GM21825 (cell line): ENCODE data around the gene STOML1.
A peak's percentile ranks its signal among the peaks of the same experiment; 100 is the strongest.

ENCODE experiments used
- ATAC-seq: cut with Tn5 transposase; IDR thresholded peaks from one replicate; pipeline ENCODE4 v1.9.1; 2021; ENCODE audit warnings: mild to moderate bottlenecking, moderate library complexity; ENCODE audit not compliant: unreplicated experiment

Gene STOML1

DNA sequence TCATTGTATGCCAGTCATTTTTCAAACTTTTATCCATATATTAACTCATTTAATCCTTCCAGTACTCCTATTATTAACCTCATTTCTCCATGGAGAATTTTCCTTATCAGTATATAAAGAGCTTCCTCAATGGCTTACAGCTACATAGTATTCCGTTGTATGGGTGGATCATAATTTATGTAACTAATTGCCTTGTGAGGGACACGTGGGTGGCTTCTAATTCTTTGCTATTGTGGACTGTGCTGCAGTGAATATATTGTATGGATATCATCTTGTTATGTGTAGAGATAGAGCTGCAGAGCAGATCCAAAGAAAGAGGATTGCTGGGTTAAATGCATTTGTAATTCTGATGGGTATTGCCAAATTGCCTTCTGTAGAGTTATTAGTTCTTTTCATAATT lies 27.6 kb upstream of the STOML1 start:
- no peak for ATAC-seq

DNA sequence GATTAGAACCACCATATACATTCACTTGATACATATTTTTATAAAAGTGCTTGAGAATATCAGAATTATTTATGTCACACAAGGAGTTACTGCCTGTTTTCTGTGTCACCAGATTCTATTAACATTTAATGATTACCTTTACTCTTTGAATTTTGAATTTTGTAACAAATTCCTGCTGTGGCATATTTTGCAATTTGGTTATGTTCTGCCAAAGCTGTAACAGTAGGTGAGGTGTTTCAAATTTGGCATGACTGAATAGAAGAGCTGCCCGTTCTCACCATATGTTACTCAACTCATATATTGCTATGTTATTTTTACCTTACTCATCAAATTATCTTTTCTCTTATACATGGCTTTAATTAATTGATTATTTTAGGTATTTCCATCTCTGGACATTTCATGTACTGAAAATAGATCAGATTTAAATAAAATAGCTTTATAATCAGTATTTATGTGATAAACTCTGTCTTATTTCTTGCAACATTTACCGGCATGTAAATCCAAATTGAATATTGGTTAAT lies 21.3 kb upstream of the STOML1 start:
- no peak for ATAC-seq

DNA sequence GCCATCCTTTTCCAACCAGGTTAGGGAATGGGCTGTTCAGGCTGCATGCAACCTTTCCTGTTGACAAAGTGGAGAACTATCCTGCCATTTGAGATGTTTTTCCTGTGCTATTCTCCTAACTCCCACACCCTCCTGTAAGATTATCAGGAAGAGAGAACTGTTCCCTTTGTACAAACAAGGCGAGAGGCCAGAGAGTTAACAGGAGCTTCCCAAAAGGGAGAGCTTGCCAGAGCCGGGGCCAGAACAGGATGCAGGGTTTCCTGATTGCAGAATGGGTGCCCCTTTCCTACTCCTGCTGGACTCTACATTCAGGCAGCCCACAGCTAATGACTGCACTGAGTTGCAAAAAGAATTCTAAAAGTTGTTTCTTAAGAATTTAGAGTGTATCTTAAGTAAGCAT lies 19.5 kb upstream of the STOML1 start:
- ATAC-seq = no peak

DNA sequence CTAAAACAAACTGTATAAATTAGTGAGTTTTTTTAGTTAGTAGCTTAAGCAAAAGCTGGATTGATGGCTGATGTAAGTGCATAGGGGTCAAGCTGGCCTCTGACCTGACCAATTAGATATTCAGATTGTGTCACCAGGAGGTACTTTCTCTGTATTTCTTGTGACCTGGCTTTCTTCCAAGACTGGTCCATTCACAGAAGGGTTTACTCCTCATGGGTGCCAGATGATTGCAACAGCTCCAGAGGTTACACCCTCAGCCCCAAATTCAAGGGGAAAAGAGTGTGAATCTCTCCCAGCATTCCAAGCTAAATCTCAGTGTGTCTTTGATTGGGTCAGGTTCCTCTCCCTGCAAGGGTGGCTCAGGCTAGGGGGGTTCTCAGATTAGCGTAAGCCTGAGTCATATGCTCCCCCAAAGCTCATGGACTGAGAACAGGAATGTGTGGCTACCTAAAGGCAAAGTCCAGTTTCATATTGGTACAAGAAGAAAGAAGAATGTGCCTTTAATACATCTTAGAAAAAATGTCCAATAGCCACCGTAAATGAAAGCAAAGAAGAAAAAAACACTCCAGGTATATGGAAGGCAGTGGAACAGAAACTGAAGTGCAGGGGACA lies 18.9 kb upstream of the STOML1 start:
- ATAC-seq = no peak

DNA sequence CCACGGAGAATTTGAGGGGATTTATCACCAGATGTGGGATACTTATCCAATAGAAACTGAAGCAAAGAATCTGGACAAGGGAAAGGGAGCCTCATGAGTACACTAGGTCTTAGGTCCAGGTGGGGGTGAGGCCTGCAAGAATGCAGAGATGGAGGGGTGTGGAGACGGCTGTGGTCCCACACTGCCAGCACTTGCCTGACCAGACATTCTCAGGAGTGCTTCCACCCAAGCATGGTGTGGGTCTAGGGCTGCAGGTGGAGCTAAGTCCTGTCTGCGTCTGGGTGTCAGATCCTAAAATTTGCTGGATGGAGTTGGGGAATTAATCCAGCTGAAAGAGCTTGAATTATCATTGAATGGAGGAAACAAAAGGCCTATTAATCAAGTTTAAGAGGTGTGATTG lies 16.8 kb upstream of the STOML1 start:
- ATAC-seq = no peak

DNA sequence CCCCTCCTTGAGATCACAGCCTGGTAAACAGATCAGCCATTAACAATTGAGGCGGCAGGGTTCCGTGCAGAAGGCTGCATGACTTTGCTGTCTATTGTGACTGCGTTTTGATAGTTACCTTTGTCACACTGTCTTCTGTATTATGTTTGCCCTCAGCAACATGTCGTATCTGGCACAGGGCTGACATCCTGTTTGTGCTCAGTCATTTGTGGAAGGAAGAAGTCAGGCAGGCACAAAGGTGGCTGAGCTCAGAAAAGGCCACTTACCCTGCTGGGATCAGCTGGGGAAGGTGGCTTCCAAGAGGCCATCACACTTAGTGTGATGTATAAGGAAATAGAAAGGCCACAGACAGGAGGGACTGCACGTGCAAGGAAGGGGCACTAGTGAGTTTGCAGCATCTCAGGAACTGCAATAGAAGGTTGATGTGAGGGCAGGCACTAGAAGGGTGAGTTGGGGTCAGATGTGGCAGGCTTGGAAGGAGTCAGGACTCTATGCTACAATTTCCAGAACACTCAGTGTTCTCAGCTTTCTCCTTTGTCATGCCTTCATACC lies 15.8 kb upstream of the STOML1 start:
- no peak for ATAC-seq

DNA sequence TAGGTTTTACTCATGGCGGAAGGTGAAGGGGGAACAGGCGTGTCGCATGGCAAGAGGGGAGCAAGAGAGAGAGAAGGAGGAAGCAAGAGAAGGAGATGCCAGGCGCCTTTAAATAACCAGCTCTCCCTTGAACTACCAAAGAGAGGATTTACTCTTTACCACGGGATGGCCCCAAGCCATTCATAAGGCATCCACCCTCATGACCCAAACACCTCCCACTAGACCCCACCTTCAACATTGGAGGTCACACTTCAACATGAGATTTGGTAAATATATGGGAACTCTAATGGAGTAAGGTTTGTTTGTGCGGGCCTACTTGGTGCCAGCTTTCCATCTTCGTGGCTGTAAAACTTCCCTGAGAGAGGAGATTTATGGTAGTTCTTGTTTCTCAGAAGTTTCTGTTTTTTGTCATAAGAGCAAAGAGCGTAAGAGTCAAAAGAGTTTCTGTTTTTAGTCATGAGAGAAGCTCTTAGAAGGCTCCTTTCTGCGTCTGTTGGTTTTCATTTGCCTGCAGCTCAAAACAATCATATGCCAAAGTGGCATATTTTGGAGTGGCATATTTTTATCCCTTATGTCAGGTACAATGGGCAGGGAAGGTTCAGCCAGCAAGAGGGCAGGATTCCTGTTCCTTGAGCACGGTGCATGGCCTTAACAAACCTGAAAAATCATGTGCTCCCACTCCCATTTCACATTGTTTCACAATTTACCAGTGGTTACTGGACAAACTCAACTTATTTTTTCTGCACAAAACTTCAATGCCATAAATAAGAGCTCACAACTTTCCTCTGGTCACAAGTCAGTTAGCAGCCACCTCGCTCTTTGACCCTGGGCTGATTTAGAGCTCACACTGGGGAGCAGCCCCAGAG lies 14.9 kb upstream of the STOML1 start:
- no peak for ATAC-seq

DNA sequence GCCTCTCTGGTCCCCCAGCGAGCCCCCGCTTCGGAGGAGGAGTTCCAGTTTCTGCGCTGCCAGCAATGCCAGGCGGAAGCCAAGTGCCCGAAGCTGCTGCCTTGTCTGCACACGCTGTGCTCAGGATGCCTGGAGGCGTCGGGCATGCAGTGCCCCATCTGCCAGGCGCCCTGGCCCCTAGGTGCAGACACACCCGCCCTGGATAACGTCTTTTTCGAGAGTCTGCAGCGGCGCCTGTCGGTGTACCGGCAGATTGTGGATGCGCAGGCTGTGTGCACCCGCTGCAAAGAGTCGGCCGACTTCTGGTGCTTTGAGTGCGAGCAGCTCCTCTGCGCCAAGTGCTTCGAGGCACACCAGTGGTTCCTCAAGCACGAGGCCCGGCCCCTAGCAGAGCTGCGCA lies 5.9 kb upstream of the STOML1 start:
- no peak for ATAC-seq

DNA sequence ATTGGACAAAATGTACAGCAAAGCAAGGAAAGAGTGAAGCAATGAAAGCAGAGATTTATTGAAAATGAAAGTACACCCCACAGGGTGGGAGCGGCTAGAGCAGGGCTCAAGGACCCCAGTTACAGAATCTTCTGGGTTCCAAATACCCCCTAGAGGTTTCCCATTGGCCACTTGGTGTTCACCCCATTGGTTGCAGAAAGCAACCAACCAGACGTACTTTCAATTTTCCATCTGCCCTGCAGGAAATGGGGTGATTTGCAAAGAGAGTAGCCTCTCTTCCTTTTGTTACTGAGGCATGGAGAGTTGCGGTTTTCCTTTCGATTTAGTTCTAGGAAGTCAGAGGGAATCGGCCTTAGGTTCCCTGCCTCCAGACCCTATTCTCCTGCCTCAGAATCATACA lies 4.8 kb upstream of the STOML1 start:
- ATAC-seq = no peak

DNA sequence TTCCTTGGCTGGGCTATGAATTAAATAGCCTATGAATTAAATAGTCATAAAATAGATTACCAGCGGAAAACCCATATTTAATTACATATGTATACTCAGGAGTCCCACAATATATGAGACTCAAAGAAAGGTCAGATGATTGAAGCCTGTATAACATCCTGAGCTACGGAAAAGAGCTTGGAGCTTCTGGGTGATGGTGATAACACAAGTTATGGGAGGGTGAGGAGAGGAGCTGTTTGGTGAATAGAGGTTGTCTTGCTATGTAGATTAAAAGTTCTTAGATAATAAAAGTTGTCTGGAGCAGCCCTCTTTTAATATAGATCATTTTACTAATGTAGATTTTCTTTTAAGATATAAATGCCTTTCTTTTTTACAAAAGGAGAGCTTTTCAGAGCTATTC lies 4.2 kb upstream of the STOML1 start:
- ATAC-seq = no peak

DNA sequence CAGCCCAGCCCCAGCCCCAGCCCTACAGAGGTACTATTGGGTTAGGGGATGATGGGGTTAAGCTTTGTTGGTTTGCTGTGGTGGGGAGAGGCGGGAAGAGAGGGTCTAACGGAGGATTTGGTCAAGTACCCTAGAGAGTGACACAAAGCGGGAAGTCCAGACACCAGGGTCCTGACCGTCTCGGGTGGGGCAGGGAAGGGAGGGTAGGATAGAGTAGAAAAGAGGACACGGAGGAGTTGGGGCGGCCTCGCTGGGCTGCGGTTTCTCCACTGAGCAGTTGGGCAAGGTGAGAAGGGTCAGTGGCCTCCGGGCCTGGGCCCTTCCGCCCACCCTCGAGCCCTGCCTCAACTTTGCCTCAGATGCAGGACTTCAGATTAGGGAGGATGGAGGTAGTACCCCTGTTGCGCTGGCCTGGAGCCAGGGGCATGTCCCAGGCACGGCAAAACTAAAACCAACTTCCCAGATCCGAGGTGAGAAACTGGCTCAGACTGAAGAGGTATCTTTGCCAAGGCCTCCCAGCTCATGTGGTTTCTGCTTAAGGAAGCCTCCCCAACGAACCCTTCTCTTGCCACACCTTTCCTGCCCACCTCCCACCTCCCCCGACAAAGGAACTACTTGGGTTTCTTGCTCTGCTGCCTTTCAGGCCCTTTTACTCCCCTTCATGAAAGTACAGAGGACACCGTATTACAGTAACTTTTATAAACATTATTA lies 3.0 kb upstream of the STOML1 start:
- no peak for ATAC-seq

DNA sequence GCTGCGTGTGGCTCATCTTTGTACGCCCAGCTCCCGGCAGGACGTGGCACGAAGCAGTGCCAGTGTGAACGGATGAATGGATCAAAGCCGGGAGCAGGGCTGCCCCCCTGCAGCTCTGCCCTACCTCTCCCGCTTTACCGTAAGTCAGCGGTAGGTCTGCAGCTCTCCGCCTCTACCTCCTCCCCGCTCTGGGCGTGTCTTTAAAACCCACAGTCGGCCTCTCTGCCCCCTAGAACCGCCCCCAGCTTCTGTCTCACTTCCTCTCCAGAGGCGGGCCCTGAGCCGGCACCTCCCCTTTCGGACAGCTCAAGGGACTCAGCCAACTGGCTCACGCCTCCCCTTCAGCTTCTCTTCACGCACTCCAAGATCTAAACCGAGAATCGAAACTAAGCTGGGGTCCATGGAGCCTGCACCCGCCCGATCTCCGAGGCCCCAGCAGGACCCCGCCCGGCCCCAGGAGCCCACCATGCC lies 2.4 kb upstream of the STOML1 start, which contains the start of gene PML:
Gene PML, plus strand, starts transcription at position 304 of the 471 bp plus-strand sequence. Its CDS starts 97 bp downstream, at position 401.
- ATAC-seq = peak; percentile 68

DNA sequence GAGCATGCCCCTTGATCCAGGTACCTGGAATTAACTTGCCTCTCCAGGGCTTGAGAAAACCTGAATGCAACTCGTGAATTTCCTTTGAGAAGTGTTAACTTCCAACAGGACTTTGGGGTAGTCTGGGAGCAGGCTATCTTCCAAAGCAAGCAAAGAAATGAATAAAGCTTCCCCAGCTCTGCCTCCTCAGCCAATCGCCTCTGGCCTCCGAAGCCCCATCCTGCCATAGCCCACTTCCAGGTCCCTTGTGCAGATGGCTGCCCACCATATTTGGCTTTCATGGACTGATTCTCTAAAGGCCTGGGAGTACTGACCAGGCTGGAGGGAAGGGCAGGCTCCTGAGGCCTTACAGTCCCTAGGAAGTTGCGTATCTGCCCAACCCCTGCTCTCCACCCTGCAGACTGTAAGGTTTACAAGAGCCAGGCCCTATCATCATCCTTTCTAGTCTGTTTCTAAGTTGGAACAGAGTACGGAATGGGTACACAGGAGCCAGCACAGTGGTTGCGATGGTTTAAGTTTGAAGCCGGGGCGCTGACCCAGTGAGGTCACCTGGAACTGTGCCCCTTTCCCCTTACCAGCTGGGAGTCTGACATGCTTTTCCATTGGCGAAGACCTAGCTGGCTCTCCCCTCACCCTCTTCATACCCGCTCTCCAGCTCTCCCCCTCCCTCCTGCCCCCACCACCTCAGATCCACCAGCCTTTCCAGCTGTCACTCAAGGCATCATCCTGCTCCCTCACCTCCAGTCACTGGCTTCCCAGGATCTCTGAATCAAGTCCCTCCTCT lies 1.3 kb upstream of the STOML1 start:
- ATAC-seq = no peak

DNA sequence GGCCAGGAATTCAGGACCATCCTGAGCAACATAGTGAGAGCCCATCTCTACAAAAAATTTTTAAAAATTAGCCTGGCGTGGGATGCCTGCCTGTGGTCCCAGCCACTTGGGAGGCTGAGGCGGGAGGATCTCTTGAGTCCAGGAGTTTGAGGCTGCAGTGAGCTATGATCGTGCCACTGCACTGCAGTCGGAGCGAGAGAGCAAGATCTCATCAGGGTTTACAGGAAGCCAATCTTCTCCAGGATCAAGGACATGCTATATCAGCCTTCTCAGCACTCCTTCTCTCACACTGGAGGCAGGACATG lies 451 bp upstream of the STOML1 start:
- ATAC-seq = no peak

DNA sequence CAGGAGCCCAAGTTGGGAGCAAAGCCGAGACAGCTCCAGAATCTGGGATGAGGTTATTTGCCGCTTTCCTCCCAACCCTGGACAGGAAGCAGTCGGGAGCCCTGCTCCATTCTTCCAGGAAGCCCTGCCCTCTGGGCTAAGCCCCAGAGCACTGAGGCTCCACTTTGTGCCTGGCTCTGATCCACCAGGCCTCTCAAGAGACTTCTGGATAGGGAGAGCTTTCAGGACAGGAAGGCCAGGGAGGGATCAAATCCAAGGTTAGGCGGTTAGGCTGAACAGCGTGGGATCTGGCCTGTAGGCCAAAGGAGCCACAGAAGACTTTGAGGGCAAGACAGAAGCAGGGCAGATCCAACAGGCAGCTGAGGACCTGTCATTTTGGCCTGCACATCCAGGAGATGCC lies 835 bp downstream of the STOML1 start:
- no peak for ATAC-seq

DNA sequence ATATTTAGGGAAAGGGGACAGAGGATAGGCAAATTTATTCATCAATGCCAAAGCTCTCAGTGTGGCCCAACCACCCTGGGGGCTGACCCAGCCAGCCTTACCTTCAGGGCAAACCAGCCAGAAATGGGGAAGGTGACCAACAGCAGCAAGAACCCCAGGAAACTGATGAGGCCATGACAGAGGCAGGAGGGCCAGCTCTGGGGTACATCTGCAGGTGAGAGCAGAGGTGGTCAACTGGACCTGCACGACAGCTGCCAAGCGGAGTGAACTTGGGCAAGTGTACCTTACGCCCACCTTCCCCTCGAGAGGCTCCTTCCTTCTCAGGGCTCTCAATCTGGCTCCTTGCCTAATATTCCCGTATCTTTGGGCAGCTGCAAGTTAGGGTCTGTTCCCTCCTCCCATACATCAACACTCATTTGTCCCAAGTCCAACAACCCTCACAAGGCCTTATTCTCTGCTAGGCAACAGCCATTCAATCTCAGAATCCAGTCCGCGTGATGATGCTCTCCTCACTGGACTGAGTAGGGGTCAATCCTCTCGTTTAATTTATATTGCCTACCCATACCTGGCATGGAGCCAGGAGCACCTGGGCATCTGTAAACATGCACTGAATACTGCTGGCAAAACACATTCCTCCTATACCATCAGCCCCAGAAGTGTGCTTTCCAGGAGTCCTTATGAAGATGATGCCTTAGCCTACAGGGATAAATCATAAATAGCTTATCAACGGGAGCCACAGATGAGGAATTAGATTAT lies 1.7 kb downstream of the STOML1 start:
- no peak for ATAC-seq

DNA sequence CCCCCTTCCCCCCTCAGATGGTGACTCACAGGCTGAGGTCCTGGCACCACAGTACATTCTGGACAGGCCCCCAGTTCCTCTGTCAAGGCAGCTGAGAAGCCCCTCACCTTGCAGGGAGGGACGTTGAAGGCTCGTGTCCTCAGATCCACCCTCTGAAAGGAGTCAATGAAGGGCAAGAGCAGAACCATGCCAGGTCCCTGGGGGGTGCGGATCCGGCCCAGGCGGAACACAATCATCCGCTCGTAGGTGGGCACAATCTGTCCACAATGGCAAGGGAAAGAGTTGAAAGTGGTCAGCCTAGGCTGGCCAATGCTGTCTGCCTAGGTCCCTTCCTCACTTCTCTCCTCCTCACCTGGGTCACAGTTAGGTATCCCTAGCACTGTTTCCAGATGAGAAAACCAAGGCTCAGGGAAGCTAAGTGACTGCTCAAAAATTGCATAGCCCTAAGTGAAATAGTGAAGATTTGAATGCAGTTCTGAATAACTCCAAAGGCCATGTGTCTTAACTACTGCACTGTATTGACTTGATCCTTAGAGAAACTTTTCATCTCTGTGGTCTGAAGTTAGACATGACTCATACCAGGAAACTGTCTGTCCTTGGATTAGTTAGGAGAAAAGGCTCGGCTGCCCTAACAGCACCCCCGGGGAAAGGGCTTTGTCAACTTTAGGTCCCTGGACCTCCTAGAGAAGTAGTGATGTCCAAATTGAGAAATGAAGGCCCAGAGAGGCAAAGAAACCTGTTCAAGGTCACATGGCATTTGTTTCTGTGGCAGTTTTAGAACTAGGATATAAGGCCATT lies 2.9 kb downstream of the STOML1 start:
- no peak for ATAC-seq

DNA sequence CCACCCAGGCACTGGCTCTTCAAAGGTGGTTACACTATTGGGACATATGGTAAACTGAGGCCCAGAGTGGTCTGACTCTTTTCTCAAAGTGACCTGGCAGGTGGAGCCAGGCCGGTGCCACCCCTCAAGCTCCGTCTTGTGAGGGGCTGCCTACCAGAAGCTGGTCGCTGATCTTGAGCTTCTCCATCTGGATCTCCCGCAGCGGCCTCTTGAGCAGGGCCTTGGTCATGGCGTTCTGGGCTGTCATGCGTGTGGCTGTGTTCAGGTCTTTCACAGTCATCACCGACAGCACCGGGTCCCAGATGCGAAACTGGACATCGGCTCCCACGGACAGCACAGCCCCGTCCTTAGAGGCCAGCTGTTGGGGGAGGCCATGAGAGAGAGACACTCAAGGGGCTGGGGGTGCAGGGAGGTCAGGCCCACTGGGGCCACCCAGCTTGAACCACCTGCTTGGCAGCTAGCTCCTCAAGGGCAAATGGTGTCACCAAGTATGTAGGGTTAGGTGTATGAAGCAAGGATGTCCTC lies 3.6 kb downstream of the STOML1 start:
- ATAC-seq = no peak
